HepG2 (cell line): ENCODE results near the gene PPIA. TPM values are rescaled to one million over a fixed set of nuclear protein-coding genes. Genes with fewer than 3 reads are reported as not detected.

Experiments
- ARNTL ChIP-seq: sonication (generic); formaldehyde crosslinking; IDR thresholded peaks from 2 replicates; pipeline ENCODE4 v1.4.0; 2020; ENCODE audit warnings: mild to moderate bottlenecking, missing genetic modification reagents
- DMAP1 ChIP-seq: IDR thresholded peaks from 2 replicates; pipeline ENCODE4 v1.6.1; 2016
- FOXK2 ChIP-seq: fragments of 450-650 bp; IDR thresholded peaks from 2 replicates; pipeline ENCODE4 v1.6.1; 2016
- HDAC1 ChIP-seq: sonication (generic); formaldehyde crosslinking; IDR thresholded peaks from 2 replicates; pipeline ENCODE4 v1.5.1; 2020; ENCODE audit warnings: mild to moderate bottlenecking, missing genetic modification reagents
- POLR2G ChIP-seq: fragments of 200-400 bp; formaldehyde crosslinking; IDR thresholded peaks from 2 replicates; pipeline ENCODE4 v1.6.1; 2018; ENCODE audit warnings: mild to moderate bottlenecking, low read depth, low read length, moderate library complexity
- PRMT3 ChIP-seq: sonication (generic); formaldehyde crosslinking; IDR thresholded peaks from 2 replicates; pipeline ENCODE4 v1.8.1; 2022; ENCODE audit warnings: low read depth, mild to moderate bottlenecking, moderate library complexity, missing genetic modification reagents, borderline replicate concordance
- RAD21 ChIP-seq: fragments of 450-650 bp; formaldehyde crosslinking; IDR thresholded peaks from 2 replicates; pipeline ENCODE4 v1.5.0; 2020; ENCODE audit warnings: mild to moderate bottlenecking
- RFXAP ChIP-seq: sonication (generic); formaldehyde crosslinking; IDR thresholded peaks from 2 replicates; pipeline ENCODE4 v1.4.0; 2020; ENCODE audit warnings: missing genetic modification reagents, borderline replicate concordance
- ZBTB8A ChIP-seq: sonication (generic); formaldehyde crosslinking; IDR thresholded peaks from 2 replicates; pipeline ENCODE4 v1.4.0; 2020; ENCODE audit warnings: mild to moderate bottlenecking, low read depth, missing genetic modification reagents, borderline replicate concordance
- ZFP62 ChIP-seq: sonication (generic); formaldehyde crosslinking; IDR thresholded peaks from 2 replicates; pipeline ENCODE4 v1.4.0; 2020; ENCODE audit warnings: missing genetic modification reagents
- ZNF350 ChIP-seq: sonication (generic); formaldehyde crosslinking; IDR thresholded peaks from 2 replicates; pipeline ENCODE4 v1.4.0; 2020; ENCODE audit warnings: mild to moderate bottlenecking, low read depth, missing genetic modification reagents, borderline replicate concordance
- ZNF382 ChIP-seq: sonication (generic); formaldehyde crosslinking; IDR thresholded peaks from 2 replicates; pipeline ENCODE4 v1.5.0; 2020; ENCODE audit warnings: missing genetic modification reagents, mild to moderate bottlenecking, borderline replicate concordance
- ZNF383 ChIP-seq: sonication (generic); formaldehyde crosslinking; IDR thresholded peaks from 2 replicates; pipeline ENCODE4 v1.4.0; 2020; ENCODE audit warnings: missing genetic modification reagents, mild to moderate bottlenecking, borderline replicate concordance
- ZNF510 ChIP-seq: sonication (generic); formaldehyde crosslinking; IDR thresholded peaks from 2 replicates; pipeline ENCODE4 v1.4.0; 2020; ENCODE audit warnings: low read depth, mild to moderate bottlenecking, missing genetic modification reagents
- ZNF547 ChIP-seq: sonication (generic); formaldehyde crosslinking; IDR thresholded peaks from 2 replicates; pipeline ENCODE4 v1.5.1; 2020; ENCODE audit warnings: mild to moderate bottlenecking, missing genetic modification reagents
- ZNF678 ChIP-seq: sonication (generic); formaldehyde crosslinking; IDR thresholded peaks from 2 replicates; pipeline ENCODE4 v1.4.0; 2020; ENCODE audit warnings: mild to moderate bottlenecking, missing genetic modification reagents
- ZNF75D ChIP-seq: sonication (generic); formaldehyde crosslinking; IDR thresholded peaks from 2 replicates; pipeline ENCODE4 v1.8.1; 2023; ENCODE audit warnings: missing genetic modification reagents, mild to moderate bottlenecking, borderline replicate concordance
- ZSCAN20 ChIP-seq: sonication (generic); formaldehyde crosslinking; IDR thresholded peaks from 2 replicates; pipeline ENCODE4 v1.4.0; 2020; ENCODE audit warnings: missing genetic modification reagents, mild to moderate bottlenecking, borderline replicate concordance
- polyA plus RNA-seq, 8 experiments: library from polyadenylated mRNA; depleted of rRNA in 3 of 8; stranded (reverse) in 7 of 8; unstranded in 1 of 8; fragments of >200 nt; fragmentation: Illumina TruSeq in 4 of 8; extraction: Trizol in 4 of 8; gene quantifications; 2 replicates each; pipeline versions ENCODE4 v1.2.1 to v1.2.3, GENCODE V29; 2011 to 2016; ENCODE audit warnings: low read depth in 4 of 8, missing spikeins in 1 of 8, mixed read lengths in 1 of 8; ENCODE audit not compliant: insufficient read depth in 1 of 8
- total RNA-seq, 5 experiments: library from RNA; depleted of rRNA; stranded (reverse); fragments of >200 nt; fragmentation: Illumina TruSeq; extraction: Trizol; gene quantifications; 2 replicates each; pipeline ENCODE4 v1.2.3, GENCODE V29; 2016; ENCODE audit warnings: low read depth in 1 of 5
- TF ChIP-seq, protein P1 (sequence below): sonication (generic); formaldehyde crosslinking; IDR thresholded peaks from 2 replicates; pipeline ENCODE4 v1.5.1; 2020; ENCODE audit warnings: missing genetic modification reagents, mild to moderate bottlenecking, borderline replicate concordance
- TF ChIP-seq, protein P2 (sequence below): IDR thresholded peaks from 2 replicates; pipeline ENCODE4 v1.6.1; 2016; ENCODE audit warnings: control low read depth
- TF ChIP-seq, protein P3 (sequence below): sonication (generic); formaldehyde crosslinking; IDR thresholded peaks from 2 replicates; pipeline ENCODE4 v1.9.0; 2022; ENCODE audit warnings: low read depth, missing genetic modification reagents
- TF ChIP-seq, protein P4 (sequence below): IDR thresholded peaks from 2 replicates; pipeline ENCODE4 v1.6.1; 2016; ENCODE audit warnings: low read depth
- TF ChIP-seq, protein P5 (sequence below): sonication (generic); formaldehyde crosslinking; IDR thresholded peaks from 2 replicates; pipeline ENCODE4 v1.5.0; 2020; ENCODE audit warnings: mild to moderate bottlenecking, missing genetic modification reagents

The PPIA gene
- total and polyA plus RNA-seq, 2 of the 13 experiments (the other 11 are each of a cell fraction or from before 2014, with no cell fraction given) = 2,268 to 3,010 TPM

DNA sequence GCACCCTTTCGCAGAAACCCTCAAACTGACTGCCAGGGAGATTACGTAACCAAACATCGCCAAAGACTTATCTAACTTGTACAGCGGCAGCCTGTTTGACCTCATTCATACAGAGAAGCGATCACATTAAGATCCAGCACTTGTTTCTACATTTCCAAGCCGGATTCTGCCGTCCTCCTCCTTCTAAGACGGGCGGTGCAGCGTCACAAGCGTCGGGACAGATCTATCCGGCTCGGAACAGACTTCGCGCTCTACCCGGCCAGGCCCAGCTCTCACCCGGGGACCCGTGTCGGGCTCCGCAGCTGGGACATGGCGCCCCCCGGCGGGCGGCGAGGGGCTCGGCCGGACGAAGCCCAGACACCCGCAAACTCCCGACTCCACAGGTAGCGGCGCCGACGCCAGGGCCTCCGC, 51.0 kb downstream of the PPIA start (continued):
- TF ChIP-seq, protein P1, sequence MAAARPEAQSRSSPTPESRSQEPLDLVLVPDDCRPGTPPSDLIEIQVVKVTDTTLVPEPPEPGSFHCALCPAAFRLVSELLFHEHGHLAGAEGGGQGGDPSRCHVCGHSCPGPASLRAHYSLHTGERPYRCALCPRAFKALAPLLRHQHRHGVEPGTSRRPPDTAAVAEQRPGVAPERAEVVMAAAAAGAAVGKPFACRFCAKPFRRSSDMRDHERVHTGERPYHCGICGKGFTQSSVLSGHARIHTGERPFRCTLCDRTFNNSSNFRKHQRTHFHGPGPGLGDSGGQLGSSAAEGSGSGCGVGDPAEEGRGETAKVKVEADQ (CRISPR knock-in tag) = no peak; the same call in 1 of the 2 replicates
- TF ChIP-seq ZSCAN20 (CRISPR knock-in tag) = no peak
- TF ChIP-seq ARNTL (CRISPR knock-in tag) = no peak
- 0 out of 2 replicates have a peak, but pooled peaks have one; percentile 27 for TF ChIP-seq PRMT3
- TF ChIP-seq ZNF510 (CRISPR knock-in tag) = no peak
- TF ChIP-seq ZNF547 (CRISPR knock-in tag) = no peak
- peak; percentile 97 for TF ChIP-seq RAD21 (CRISPR knock-in tag)
- no peak for TF ChIP-seq ZNF678
- no peak for TF ChIP-seq ZNF350 (CRISPR knock-in tag)
- TF ChIP-seq, protein P2, sequence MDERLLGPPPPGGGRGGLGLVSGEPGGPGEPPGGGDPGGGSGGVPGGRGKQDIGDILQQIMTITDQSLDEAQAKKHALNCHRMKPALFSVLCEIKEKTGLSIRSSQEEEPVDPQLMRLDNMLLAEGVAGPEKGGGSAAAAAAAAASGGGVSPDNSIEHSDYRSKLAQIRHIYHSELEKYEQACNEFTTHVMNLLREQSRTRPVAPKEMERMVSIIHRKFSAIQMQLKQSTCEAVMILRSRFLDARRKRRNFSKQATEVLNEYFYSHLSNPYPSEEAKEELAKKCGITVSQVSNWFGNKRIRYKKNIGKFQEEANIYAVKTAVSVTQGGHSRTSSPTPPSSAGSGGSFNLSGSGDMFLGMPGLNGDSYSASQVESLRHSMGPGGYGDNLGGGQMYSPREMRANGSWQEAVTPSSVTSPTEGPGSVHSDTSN (CRISPR knock-in tag) = no peak
- TF ChIP-seq ZBTB8A (CRISPR knock-in tag) = no peak
- TF ChIP-seq, protein P3, sequence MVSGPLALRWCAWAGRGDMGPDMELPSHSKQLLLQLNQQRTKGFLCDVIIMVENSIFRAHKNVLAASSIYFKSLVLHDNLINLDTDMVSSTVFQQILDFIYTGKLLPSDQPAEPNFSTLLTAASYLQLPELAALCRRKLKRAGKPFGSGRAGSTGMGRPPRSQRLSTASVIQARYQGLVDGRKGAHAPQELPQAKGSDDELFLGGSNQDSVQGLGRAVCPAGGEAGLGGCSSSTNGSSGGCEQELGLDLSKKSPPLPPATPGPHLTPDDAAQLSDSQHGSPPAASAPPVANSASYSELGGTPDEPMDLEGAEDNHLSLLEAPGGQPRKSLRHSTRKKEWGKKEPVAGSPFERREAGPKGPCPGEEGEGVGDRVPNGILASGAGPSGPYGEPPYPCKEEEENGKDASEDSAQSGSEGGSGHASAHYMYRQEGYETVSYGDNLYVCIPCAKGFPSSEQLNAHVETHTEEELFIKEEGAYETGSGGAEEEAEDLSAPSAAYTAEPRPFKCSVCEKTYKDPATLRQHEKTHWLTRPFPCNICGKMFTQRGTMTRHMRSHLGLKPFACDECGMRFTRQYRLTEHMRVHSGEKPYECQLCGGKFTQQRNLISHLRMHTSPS (CRISPR knock-in tag) = no peak
- TF ChIP-seq POLR2G = no peak; the same call in 1 of the 2 replicates
- no peak for TF ChIP-seq ZNF75D (CRISPR knock-in tag)
- TF ChIP-seq DMAP1 = 0 out of 2 replicates have a peak, but pooled peaks have one; percentile 11
- no peak for TF ChIP-seq FOXK2
- TF ChIP-seq, protein P4, sequence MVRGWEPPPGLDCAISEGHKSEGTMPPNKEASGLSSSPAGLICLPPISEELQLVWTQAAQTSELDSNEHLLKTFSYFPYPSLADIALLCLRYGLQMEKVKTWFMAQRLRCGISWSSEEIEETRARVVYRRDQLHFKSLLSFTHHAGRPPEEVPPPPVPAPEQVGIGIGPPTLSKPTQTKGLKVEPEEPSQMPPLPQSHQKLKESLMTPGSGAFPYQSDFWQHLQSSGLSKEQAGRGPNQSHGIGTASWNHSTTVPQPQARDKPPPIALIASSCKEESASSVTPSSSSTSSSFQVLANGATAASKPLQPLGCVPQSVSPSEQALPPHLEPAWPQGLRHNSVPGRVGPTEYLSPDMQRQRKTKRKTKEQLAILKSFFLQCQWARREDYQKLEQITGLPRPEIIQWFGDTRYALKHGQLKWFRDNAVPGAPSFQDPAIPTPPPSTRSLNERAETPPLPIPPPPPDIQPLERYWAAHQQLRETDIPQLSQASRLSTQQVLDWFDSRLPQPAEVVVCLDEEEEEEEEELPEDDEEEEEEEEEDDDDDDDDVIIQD (CRISPR knock-in tag) = no peak
- TF ChIP-seq ZNF382 = no peak
- no peak for TF ChIP-seq ZFP62 (CRISPR knock-in tag)
- peak; percentile 79 for TF ChIP-seq HDAC1
- no peak for TF ChIP-seq RFXAP (CRISPR knock-in tag)
- no peak for TF ChIP-seq ZNF383 (CRISPR knock-in tag)
- TF ChIP-seq, protein P5, sequence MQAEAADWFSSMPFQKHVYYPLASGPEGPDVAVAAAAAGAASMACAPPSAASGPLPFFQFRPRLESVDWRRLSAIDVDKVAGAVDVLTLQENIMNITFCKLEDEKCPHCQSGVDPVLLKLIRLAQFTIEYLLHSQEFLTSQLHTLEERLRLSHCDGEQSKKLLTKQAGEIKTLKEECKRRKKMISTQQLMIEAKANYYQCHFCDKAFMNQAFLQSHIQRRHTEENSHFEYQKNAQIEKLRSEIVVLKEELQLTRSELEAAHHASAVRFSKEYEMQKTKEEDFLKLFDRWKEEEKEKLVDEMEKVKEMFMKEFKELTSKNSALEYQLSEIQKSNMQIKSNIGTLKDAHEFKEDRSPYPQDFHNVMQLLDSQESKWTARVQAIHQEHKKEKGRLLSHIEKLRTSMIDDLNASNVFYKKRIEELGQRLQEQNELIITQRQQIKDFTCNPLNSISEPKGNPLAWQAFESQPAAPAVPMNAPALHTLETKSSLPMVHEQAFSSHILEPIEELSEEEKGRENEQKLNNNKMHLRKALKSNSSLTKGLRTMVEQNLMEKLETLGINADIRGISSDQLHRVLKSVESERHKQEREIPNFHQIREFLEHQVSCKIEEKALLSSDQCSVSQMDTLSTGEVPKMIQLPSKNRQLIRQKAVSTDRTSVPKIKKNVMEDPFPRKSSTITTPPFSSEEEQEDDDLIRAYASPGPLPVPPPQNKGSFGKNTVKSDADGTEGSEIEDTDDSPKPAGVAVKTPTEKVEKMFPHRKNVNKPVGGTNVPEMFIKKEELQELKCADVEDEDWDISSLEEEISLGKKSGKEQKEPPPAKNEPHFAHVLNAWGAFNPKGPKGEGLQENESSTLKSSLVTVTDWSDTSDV = no peak
